ENCODE measurements around the gene CORO6. TPM values are rescaled to one million over a fixed set of nuclear protein-coding genes. Genes with fewer than 3 reads are reported as not detected.

Gene CORO6
- total and polyA plus RNA-seq, 2 donors from 2014 or later, result 2.1 to 5.9 TPM

GRCh38 chr17:29618272-29619065, 4.2 kb downstream of the CORO6 start:
- DNase-seq (peak in 1 of 5 donors; percentile 62), FAIRE-seq (no peak)
- Histone ChIP-seq H3K4me3 (ENCODE audit: low read length in 3 of 3) (no peak overlapping the region), H3K9ac (ENCODE audit: low read length in 3 of 3) (no peak overlapping the region), H3K27me3 (ENCODE audit: control insufficient read depth, insufficient read depth, low read length) (peaks cover 22% of the 10 kb centered on the region), H3K9me3 (ENCODE audit: control insufficient read depth in 2 of 3, insufficient read depth in 1 of 3, low read length in 3 of 3) (no peaks in the 10 kb centered on the region), H3K27ac (ENCODE audit: low read depth in 2 of 2, low read length in 2 of 2) (no peak overlapping the region), H3K36me3 (ENCODE audit: control insufficient read depth in 2 of 3, insufficient read depth in 3 of 3, low read length in 3 of 3) (no peaks in the 10 kb centered on the region), H3K4me1 (ENCODE audit: control insufficient read depth in 2 of 3, insufficient read depth in 2 of 3, low read depth in 1 of 3, low read length in 3 of 3) (peaks cover 0 to 38% (median 17%) of the 10 kb centered on the region in 3 donors)
- TF ChIP-seq, protein P1, sequence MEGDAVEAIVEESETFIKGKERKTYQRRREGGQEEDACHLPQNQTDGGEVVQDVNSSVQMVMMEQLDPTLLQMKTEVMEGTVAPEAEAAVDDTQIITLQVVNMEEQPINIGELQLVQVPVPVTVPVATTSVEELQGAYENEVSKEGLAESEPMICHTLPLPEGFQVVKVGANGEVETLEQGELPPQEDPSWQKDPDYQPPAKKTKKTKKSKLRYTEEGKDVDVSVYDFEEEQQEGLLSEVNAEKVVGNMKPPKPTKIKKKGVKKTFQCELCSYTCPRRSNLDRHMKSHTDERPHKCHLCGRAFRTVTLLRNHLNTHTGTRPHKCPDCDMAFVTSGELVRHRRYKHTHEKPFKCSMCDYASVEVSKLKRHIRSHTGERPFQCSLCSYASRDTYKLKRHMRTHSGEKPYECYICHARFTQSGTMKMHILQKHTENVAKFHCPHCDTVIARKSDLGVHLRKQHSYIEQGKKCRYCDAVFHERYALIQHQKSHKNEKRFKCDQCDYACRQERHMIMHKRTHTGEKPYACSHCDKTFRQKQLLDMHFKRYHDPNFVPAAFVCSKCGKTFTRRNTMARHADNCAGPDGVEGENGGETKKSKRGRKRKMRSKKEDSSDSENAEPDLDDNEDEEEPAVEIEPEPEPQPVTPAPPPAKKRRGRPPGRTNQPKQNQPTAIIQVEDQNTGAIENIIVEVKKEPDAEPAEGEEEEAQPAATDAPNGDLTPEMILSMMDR (IDR thresholded peaks at IDR 0.05; ENCODE audit: borderline replicate concordance, extremely low read depth, insufficient read depth), result no peak
- intact Hi-C loops (cut with DNase I), result no loop called here

- intact Hi-C loops (cut with DNase I), result no loop called here
- H3K9me3 ChIP-seq (ENCODE audit: control insufficient read depth in 2 of 3, insufficient read depth in 1 of 3, low read length in 3 of 3), result no peaks in the 10 kb centered on the region
- H3K36me3 ChIP-seq (ENCODE audit: control insufficient read depth in 2 of 3, insufficient read depth in 3 of 3, low read length in 3 of 3), result no peaks in the 10 kb centered on the region
- no peak for FAIRE-seq
- TF ChIP-seq, protein P1 (IDR thresholded peaks at IDR 0.05; ENCODE audit: borderline replicate concordance, extremely low read depth, insufficient read depth), result peak; percentile 66
- H3K4me3 ChIP-seq (ENCODE audit: low read length in 3 of 3), result peak overlapping the region in 2 of 3 donors; percentile 29 to 37
- peaks cover 0 to 37% (median 17%) of the 10 kb centered on the region in 3 donors for H3K4me1 ChIP-seq (ENCODE audit: control insufficient read depth in 2 of 3, insufficient read depth in 2 of 3, low read depth in 1 of 3, low read length in 3 of 3)
- H3K9ac ChIP-seq (ENCODE audit: low read length in 3 of 3), result no peak overlapping the region
- no peak overlapping the region for H3K27ac ChIP-seq (ENCODE audit: low read depth in 2 of 2, low read length in 2 of 2)
- peaks cover 22% of the 10 kb centered on the region for H3K27me3 ChIP-seq (ENCODE audit: control insufficient read depth, insufficient read depth, low read length)
- DNase-seq, result peak in 3 of 5 donors; percentile 65 to 90 (median 70)
These were observed 5.0 kb downstream of the CORO6 start for GRCh38 chr17:29617481-29618271.

DNA sequence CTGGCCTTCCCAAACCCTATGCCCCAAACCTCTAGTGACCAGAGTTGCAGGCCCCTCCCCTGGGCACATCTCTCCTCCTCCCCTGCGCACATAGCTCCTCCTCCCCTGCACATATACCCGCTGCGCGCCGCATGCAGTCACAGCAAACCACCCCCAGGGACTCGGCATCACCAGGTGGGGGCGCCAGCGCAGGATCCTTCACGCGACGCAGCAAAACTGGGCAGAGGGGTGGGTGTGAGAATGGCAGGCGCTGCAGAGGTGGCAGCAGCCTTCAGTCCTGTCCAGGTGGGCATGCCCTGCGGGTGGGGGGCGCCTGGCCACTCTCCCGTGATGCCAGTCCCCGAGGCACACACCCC, 5.6 kb downstream of the CORO6 start:
- Histone ChIP-seq H3K4me1 (ENCODE audit: control insufficient read depth in 2 of 3, insufficient read depth in 2 of 3, low read depth in 1 of 3, low read length in 3 of 3) (peaks cover 0 to 35% (median 17%) of the 10 kb centered on the region in 3 donors), H3K36me3 (ENCODE audit: control insufficient read depth in 2 of 3, insufficient read depth in 3 of 3, low read length in 3 of 3) (no peaks in the 10 kb centered on the region), H3K27me3 (ENCODE audit: control insufficient read depth, insufficient read depth, low read length) (peaks cover 22% of the 10 kb centered on the region), H3K9me3 (ENCODE audit: control insufficient read depth in 2 of 3, insufficient read depth in 1 of 3, low read length in 3 of 3) (no peaks in the 10 kb centered on the region), H3K9ac (ENCODE audit: low read length in 3 of 3) (no peak overlapping the region), H3K4me3 (ENCODE audit: low read length in 3 of 3) (peak overlapping the region in 1 of 3 donors; percentile 37), H3K27ac (ENCODE audit: low read depth in 2 of 2, low read length in 2 of 2) (no peak overlapping the region)
- peak; percentile 87 to 93 (median 90) for DNase-seq
- no peak for FAIRE-seq
- TF ChIP-seq, protein P1 (IDR thresholded peaks at IDR 0.05; ENCODE audit: borderline replicate concordance, extremely low read depth, insufficient read depth), result peak; percentile 54
- intact Hi-C loops (cut with DNase I), result no loop called here

All from kidney (tissue), 14 donors.